ENCODE data around the gene RPH3AL.
A peak's percentile ranks its signal among the peaks of the same experiment; 100 is the strongest.
"Not testable (repeated sequence)": the region's sequence is repeated elsewhere in the genome, so short reads cannot be mapped to it uniquely, and the experiment has no call there.

Gene RPH3AL

DNA sequence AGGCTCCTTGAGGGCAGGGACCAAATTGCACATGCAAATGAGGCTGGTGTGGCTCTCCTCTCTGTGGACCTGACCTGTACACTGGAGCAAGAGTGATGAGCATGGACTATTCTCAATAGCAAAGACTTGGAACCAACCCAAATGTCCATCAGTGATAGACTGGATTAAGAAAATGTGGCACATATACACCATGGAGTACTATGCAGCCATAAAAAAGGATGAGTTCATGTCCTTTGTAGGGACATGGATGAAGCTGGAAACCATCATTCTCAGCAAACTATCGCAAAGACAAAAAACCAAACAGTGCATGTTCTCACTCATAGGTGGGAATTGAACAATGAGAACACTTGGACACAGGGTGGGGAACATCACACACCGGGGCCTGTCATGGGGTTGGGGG is 128.0 kb downstream of the RPH3AL start:
- DNase-seq (ENCODE audit: low spot score) = not testable (repeated sequence)

DNA sequence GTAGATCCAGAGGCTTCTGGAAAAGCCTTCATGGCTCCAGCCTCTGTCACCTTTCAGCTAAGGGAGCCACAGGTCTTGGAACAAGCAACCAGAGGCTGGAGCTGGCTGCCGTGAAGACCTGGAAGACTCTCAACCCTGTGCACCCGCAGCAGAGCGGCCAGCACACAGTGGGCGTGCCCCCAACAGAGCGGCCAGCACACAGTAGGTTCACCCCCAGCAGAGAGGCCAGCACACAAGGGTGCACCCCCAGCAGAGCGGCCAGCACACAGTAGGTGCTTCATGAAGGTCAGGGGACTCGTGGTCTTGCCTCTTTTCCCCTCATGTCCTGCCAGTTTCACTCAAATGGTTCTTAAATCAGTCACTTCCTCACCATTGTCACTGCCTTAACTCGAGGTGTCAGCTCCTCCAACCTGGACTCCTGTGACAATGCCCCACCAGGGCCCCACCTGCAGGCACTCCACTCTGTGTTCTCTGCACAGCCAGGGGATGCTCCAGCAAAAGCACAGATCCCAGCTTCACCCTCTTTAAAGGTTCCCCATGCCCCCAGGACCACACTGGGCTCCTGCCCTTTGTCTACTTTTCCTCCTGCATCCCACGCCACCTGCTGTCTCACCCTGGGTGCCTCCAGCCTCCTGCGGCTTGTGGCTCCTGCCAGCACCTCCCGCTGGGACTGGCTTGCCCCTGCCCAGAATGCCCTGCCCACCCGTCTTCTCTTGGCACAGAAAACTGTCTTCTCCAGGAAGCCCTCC is 128.7 kb downstream of the RPH3AL start:
- no peak for DNase-seq (ENCODE audit: low spot score)

DNA sequence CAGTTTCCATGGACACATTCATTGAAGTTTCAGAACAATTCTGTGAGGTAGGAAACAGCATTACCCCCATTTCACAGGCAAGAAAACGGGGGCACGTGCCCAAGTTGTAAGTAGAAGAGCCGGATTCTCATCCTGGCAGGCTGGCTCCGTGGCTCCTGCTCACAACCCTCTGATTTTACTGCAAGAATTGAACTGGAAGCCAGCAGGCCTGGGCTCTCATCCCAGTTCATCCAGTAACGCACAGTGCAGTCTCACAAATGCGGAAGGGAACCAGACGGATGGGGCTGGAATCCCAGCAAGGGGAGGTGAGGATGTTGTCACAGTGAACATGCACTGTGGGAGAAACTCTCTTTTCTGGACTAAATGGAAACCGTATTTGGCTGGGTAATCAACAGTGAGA is 130.4 kb downstream of the RPH3AL start:
- peak; percentile 43 for DNase-seq (ENCODE audit: low spot score)

DNA sequence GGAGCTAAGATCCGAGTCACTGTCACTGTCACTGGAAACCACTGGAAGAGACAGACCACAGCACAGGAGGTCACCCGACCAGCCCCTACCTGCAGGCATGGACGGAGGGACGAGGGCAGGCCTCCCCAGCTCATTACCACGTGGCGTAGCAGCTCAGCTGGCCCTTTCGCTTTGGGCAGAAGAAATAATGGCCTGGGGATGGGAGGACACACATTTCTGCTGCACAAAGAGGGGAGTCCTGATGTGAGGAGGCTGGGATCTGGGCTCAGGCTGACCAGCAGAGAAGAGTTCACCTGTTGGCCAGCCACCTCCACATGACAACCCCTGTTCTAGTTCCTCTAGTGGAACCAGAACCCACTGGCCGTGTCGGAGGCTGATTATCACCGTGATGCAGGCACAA is 132.9 kb downstream of the RPH3AL start:
- no peak for DNase-seq (ENCODE audit: low spot score)

DNA sequence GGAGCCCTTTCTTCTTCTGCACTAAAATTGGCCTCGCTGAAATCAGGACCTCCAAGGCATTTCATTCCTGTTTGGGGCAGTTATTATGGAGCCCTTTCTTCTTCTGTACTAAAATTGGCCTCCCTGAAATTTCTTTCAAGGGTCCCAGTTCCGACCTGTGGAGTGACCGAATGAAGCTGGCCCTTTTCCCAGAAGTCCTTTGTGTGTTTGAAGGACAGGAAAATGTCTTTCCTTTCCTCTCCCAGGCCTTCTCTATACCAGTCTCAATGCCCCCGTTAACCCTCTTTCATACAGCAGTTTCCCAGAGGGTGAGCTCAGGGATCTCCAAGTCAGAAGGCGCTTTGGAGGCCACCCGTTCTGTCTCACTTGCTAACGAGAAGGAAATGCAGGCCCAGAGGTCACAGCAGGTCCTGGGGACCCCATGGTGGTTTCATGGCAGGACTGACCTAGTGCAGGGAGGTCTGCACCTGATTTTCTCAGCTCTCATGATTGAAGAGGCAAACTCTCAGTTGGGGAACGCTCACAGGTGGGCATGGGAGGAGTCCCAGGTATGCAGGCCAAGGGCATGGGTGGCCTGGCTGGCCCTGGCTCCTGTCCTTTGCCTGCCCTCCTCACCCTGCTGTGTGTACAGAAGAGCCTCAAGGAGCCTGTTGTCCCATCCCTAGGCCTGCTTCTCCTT is 134.0 kb downstream of the RPH3AL start:
- DNase-seq (ENCODE audit: low spot score) = no peak

DNA sequence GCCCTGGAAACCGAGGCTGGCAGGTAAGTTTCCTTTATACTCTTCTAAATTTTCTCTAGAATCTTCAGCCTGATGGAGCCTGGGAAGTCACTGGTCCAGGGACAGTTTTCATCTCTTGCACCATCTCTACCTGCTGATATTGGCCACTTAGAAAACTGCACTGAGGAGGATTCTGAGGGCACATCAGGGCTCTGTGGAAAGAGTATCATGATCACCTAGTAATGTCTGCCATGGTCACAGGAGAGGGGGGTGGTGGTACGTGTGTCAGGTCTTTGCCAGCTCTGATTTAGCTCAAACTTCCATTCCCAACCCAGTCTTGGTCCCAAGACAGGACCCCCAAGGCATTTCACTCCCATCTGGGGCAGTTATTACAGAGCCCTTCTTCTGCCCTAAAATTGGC is 136.0 kb downstream of the RPH3AL start:
- no peak for DNase-seq (ENCODE audit: low spot score)

DNA sequence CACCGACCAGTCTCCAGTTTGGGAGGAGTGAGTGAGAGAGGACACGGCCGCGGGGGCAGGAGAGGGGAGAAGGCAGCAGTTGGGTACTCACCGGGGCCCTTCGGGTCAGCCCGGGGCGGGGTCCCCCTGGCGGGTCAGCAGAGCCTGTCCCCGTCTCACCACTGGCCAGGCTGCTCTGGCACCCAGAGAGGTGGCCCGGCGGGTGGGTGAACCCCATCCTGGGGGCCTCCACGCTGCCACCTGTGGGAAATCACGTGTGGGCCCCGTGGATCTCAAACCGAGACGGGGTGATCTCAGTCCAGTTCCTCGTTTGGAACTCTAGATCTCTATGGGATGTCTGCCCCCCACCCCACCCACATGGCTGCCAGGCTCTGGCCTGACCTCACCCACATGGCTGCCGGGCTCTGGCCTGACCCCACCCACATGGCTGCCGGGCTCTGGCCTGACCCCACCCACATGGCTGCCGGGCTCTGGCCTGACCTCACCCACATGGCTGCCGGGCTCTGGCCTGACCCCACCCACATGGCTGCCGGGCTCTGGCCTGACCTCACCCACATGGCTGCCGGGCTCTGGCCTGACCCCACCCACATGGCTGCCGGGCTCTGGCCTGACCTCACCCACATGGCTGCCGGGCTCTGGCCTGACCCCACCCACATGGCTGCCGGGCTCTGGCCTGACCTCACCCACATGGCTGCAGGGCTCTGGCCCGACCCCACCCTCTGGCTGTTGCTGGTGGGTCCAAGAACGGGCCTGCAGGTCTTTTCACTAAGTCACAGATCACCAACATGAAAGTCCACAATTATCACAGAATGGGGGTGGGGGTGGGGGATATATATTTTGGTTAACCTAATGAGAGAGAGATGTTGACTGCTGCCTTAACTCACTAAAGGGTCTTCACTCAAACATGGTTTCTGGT is 136.8 kb downstream of the RPH3AL start:
- not testable (repeated sequence) for DNase-seq (ENCODE audit: low spot score)

DNA sequence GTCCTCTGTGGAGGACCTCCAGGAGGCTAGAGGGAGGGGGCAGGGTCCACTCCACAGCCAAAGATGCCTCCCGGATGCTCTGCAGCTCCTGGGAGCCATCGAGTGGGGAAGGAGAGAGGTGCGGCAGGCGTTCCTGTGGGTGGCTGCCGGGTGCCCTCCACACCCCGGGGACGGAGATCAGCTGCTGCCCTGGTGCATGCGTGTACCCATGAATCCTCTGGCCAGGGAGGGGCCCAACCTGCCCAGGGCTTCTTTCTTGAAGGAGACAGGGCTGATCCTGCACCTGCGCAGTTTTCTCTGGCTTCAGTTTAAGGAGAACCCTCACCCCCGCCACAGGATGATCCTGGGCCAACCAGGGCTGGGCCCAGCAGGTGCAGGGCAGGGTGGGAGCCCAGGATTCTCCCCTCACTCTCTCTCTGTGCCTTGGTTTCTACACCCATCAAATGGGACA is 137.7 kb downstream of the RPH3AL start:
- DNase-seq (ENCODE audit: low spot score) = no peak

DNA sequence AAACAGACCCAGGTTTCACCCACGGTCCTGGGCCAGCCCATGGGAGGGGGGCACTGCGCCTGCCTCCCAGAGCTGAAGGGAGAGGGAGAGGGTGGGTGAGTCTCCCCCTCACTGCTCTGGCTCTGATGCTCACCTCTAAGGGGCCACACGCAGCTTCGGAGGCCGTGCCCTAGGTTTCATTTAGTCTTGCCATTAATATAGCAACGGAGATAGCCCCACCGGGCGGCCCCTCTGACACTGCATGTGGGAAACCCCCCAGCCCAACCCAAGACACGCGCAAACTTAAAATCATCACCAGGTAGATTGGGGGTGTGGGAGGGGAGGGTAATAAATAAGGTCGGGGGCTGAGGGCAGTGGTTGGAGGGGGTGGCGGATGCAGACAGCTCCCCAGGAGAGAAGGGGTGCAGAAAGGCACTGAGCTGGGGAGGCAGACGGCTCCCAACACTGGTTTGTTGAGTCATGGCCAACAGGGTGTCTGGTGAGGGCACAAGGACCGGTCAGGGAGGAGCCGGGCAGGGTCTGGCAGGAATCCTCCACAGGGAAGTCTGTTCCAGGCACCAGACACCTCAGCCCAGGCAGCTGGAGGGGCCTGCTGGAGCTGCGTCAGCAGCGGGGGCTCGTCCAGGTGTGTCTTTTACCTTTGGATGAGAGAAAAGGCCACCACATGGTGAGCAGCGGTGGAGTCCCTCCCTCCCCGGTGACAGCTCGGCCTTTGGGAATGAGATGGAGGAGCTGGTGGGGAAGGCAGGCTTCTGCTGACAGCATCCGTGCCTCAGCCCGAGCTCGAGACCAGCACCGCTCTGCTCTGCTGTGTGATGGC is 139.1 kb downstream of the RPH3AL start:
- no peak for DNase-seq (ENCODE audit: low spot score)

DNA sequence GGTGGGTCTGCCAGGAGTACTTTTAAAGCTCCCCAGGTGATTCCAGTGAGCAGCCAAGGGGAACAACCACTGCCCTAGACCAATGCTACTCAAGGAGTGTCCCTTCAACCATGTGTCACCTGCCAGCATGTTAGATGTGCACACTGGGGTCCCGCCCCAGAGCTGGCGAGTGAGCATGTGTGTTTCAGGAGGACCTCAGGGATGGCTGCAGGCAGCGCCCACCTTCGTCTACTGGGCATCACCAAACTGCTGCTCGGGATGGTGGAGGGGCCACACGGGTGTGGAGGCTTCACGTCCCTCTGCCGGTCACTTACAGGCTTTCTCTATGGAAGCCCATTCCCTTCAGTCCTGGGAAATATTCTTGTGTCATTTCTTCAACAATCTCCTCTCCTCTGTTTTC is 142.2 kb downstream of the RPH3AL start:
- DNase-seq (ENCODE audit: low spot score) = no peak

DNA sequence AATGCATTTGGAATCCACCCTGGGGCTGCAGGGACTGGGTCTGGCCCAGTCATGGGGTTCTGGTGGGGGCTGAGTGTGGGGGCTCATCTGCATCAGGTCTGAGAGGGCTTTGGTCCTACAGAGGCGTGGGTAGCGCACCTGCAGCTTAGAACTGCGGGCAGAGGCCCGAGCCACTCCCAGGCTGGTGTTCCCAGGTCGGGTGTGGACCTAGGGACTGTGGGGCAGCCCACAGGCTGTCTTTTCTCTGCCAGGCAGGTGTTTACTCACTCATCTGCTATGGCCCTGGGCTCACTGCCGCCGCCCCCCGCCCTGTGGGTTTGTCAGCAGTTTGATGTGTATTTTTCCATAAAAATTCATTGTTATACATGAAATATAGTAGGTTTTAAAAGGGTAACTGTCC is 144.2 kb downstream of the RPH3AL start:
- no peak for DNase-seq (ENCODE audit: low spot score)

DNA sequence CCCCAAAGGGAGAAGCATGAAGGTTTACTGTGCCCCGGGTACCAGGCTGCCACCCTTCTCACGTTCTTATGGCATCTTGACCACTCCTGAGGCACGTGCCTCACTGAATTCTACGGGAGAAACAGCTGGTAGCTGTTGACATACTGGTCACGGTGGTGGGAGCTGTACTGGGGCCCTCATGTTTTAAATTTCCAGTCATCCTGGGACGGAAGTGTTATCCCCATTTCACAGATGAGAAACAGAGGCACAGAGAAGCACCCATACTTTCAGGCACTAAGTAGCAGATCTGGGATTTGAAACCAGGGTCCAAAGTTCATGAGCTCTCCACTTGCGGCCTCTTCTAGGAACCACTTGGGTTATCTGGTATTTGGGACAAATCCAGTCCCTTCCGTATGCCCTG is 144.8 kb downstream of the RPH3AL start:
- no peak for DNase-seq (ENCODE audit: low spot score)

DNA sequence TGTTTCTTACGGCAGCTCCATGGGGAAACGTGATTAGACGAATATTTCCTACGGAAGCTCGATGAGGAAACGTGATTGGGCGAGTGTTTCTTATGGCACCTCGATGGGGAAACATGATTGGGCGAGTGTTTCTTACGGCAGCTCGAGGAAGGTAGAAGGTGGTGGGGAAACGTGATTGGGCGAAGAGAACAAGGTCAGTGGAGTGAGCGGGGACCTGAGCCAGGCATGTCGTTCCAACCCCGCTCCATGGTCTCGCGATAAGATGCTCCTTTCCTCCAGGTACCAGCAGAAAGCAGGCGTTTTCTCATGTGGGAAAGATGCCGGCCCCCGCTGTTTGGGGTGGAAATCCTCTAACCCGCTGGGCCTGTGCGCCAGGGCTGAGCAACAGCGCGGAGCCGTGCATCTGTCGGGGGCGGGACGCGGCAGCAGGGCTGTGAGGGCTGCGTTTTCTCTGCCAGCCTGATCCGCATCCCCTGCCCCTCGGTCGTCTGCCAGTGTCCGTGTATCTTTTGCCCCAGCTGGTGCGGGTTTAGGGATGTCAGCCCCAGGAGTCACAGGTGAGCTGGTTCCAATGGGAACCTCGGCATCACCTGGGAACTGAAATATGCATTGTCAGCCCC is 145.6 kb downstream of the RPH3AL start:
- DNase-seq (ENCODE audit: low spot score) = no peak

DNA sequence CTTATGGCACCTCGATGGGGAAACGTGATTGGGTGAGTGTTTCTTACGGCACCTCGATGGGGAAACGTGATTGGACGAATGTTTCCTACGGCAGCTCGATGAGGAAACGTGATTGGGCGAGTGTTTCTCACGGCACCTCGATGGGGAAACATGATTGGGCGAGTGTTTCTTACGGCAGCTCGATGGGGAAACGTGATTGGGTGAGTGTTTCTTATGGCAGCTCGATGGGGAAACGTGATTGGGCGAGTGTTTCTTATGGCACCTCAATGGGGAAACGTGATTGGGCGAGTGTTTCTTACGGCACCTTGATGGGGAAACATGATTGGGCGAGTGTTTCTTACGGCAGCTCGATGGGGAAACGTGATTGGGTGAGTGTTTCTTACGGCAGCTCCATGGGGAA is 146.1 kb downstream of the RPH3AL start:
- DNase-seq (ENCODE audit: low spot score) = not testable (repeated sequence)

DNA sequence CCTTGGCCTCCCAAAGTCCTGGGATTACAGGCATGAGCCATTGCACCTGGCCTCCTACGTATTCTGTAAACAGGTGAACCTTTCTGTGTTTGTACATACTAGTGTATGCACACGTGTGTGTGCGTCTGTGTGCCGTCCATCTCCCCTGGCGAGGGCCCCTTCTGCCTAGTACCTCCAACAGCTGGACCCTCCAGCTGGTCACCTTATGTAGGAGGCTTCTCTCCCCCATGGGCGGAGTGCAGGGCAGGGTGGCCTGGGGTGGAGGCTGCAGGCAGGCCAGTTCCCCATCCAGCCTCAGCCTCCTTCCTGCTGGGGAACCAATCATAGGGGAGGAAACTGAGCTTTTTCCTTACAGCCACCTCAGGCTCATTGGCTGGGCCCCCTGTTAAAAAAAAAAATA is 146.8 kb downstream of the RPH3AL start:
- no peak for DNase-seq (ENCODE audit: low spot score)

DNA sequence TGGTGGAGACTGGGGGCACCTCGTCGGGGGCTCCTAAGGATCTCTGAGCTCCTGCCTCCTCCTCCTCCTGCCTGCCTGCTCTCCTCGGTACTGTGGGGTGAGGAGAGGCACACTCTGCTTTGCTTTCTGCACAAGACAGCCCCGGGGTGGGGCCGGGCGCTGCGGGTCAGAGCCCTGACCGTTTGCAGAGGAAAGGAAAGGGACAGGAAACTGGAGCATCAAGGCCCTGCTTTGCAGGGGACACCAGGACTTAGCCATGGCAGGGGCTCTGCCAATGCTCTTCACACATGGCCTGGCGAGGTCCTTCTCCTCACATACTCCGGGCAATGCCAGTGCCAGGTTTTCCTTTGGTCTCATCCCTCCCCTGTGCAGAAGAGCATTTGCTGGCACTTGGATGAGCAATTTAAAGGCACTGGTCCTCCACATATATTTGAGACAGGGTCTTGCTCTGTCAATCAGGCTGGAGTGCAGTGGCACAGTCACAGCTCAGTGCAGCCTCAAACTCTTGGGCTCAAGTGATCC is 147.4 kb downstream of the RPH3AL start:
- DNase-seq (ENCODE audit: low spot score) = no peak

DNA sequence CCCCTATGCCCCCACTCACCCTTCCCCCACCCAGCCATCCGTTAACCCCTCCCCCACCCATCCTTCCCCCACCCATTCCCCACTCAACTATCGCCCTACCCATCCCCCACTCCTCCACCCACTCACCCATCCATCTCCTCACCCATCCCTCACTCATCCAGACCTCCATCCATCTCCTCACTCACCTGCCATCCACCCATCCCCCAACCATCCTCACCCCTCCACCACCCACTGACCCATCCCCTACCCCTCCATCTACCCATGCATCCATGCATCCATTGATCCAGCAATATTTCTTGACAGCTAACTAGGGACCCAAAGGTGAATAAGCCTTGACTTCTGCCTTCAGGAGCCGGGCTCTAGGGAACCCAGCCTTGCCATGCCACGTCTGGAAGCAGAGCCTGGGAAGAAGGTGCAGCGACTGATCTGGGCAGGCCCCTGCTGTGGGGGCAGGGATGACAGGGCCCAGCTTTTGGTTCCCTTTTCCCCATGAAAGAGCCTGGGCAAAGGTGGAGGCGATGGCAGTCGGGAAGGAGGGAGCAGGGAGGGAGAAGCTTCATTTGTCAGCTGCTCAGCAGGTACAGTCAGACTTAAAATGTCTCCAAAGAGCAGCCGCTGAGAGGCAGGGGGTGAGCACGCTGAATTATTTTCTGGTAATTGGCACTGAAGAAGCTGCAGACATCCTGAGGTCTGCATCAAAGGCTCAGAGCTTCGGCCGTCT is 148.0 kb downstream of the RPH3AL start:
- DNase-seq (ENCODE audit: low spot score) = no peak

DNA sequence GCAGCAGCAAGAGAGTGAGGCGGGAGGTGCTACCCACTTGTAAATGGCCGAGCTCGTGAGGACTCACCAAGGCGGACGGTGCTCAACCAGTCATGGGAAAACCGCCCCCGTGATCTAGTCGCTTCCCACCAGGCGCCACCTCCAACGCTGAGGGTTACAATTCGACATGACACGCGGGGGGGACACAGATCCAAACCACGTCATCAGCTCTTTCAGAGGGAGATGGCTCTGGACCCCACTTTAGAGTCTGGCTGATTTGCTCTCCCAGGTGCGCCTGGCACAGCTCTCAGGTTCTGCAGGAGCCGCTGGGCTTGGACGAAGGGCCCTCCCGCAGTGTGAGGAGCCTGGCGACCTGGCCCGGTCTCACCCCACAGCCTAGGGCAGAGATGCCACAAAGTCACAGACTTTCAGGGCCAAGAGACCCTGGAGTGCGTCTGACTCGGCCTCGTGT is 150.1 kb downstream of the RPH3AL start:
- DNase-seq (ENCODE audit: low spot score) = no peak

DNA sequence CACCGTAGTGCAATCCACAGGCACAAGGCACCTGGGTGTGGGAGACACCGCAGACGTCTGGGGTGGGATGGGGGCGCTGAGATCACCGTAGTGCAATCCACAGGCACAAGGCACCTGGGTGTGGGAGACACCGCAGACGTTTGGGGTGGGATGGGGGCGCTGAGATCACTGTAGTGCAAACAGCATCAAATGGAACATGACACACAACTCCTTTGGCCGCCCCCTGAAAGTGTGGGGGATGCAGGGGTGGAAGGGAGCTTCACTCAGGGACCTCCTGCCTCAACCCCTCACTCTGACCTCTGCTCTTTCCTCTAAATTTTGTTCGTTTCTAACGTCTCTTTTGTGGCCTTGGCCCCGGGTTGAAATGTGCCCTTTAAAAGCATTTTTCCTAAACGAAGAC is 150.9 kb downstream of the RPH3AL start:
- DNase-seq (ENCODE audit: low spot score) = not testable (repeated sequence)

DNA sequence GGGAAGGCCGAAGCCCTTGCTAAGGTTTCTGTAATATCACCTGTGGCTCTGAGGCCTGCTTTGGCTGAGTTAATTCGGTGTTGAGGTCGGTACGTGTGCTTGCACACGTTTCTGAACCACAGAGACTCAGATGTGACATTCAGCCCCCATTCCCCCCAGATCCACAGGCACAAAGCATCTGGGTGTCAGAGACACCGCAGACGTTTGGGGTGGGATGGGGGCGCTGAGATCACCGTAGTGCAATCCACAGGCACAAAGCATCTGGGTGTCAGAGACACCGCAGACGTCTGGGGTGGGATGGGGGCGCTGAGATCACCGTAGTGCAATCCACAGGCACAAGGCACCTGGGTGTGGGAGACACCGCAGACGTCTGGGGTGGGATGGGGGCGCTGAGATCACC is 151.3 kb downstream of the RPH3AL start:
- DNase-seq (ENCODE audit: low spot score) = not testable (repeated sequence)
